Natural killer cell (primary cell): Measurements from ENCODE around the gene STEAP2. TPM values are rescaled to one million over a fixed set of nuclear protein-coding genes. Genes with fewer than 3 reads are reported as not detected.

Experiments used
- ATAC-seq, 3 donors: fragments of 150-1000 bp in 2 of 3; fragments of 200-7000 bp in 1 of 3; cut with Tn5 transposase; 1 replicate in 1 of 3; 2 replicates in 2 of 3; pipeline ENCODE4 v1.10.0; 2021; ENCODE audit warnings: mild to moderate bottlenecking in 2 of 3, moderate library complexity in 2 of 3
- DNase-seq, 2 donors: peaks; one replicate each; pipeline versions ENCODE4 v3.0.0 to v3.0.0-alpha.2; 2013 to 2021; ENCODE audit warnings: mixed read lengths in 1 of 2
- H3K27ac ChIP-seq: one replicate; pipeline ENCODE4 v1.5.1; 2013; ENCODE audit warnings: mild to moderate bottlenecking, low read length
- H3K27me3 ChIP-seq: one replicate; pipeline ENCODE4 v1.6.1; 2013; ENCODE audit warnings: low read length; ENCODE audit not compliant: control insufficient read depth, insufficient read depth
- H3K36me3 ChIP-seq: one replicate; pipeline ENCODE4 v1.6.1; 2013; ENCODE audit warnings: low read length; ENCODE audit not compliant: control insufficient read depth, insufficient read depth
- H3K4me1 ChIP-seq: one replicate; pipeline ENCODE4 v1.6.1; 2013; ENCODE audit warnings: low read length; ENCODE audit not compliant: control insufficient read depth, insufficient read depth
- H3K4me3 ChIP-seq: one replicate; pipeline ENCODE4 v1.5.1; 2013; ENCODE audit warnings: low read length
- H3K9me3 ChIP-seq: one replicate; pipeline ENCODE4 v1.6.1; 2013; ENCODE audit warnings: low read length; ENCODE audit not compliant: control insufficient read depth, insufficient read depth
- H3K27ac Mint-ChIP-seq, 2 donors: one replicate each; pipeline ENCODE4 v1.8.0; 2022; ENCODE audit warnings: mild to moderate bottlenecking in 2 of 2, mixed read lengths in 2 of 2, moderate library complexity in 1 of 2
- H3K27me3 Mint-ChIP-seq, 2 donors: one replicate each; pipeline ENCODE4 v1.8.0; 2022; ENCODE audit warnings: low read depth in 2 of 2, mixed read lengths in 2 of 2
- H3K36me3 Mint-ChIP-seq: one replicate; pipeline ENCODE4 v1.8.0; 2022; ENCODE audit warnings: mixed read lengths
- H3K4me1 Mint-ChIP-seq, 2 donors: one replicate each; pipeline ENCODE4 v1.8.0; 2022; ENCODE audit warnings: mixed read lengths in 2 of 2
- H3K4me3 Mint-ChIP-seq: one replicate; pipeline ENCODE4 v1.8.0; 2022; ENCODE audit warnings: mild to moderate bottlenecking, moderate library complexity, mixed read lengths
- H3K9me3 Mint-ChIP-seq, 2 donors: one replicate each; pipeline ENCODE4 v1.8.0; 2022; ENCODE audit warnings: mixed read lengths in 2 of 2
- CTCF ChIP-seq: fragments of 200-600 bp; IDR thresholded peaks from one replicate; pipeline ENCODE4 v1.8.0; 2022; ENCODE audit warnings: antibody characterized with exemption
- WGBS: methylation state at CpG from one replicate; pipeline ENCODE4 v1.1.7; 2013; ENCODE audit warnings: missing lambda C conversion rate; ENCODE audit not compliant: insufficient coverage; 5-methylcytosine and 5-hydroxymethylcytosine counted together
- intact Hi-C: fragments of 100-400 bp; cut with micrococcal nuclease; formaldehyde crosslinking; loops from one replicate; pipeline ENCODE4 v1.14.2; 2022
- total RNA-seq, 4 donors: library from RNA; stranded (reverse); fragments of 120-200 nt in 1 of 4; gene quantifications; one replicate each; pipeline versions ENCODE4 v1.2.3 to v1.2.4, GENCODE V29; 2013 to 2022

The STEAP2 gene
- total RNA-seq, 3 donors from 2014 or later (not counting 1 experiment from before 2014, with no cell fraction given), result 0.05 to 0.16 TPM; not detected in 1

GRCh38 chr7:90173127-90173844 is 38.3 kb upstream of the STEAP2 start:
- H3K27ac Mint-ChIP-seq, result no peak overlapping the region
- intact Hi-C loops, result no loop called here
- H3K4me3 ChIP-seq, result no peak overlapping the region

DNA sequence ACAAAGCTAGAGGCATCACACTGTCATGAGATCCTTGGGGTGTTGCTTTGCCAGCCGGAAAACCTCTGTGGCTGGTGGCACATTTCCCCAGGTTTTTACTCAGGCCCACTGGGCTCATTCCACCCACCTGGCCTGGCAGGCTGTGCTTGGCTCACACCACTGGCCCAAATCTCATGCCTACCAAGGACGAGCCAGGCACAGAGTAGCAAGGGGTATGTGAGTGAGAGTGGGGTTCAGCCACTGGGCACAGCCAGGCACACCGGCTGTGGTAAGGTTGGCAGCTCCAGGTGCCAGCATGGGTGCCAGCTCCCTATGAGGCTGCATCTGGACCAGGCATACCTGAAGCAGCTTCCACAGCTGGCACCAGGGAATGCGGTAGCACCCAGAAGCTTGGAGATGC is 35.9 kb upstream of the STEAP2 start:
- Mint-ChIP-seq H3K27me3 (peaks cover 6 to 12% of the 10 kb centered on the region in 2 donors), H3K9me3 (no peaks in the 10 kb centered on the region), H3K4me3 (no peak overlapping the region), H3K36me3 (no peaks in the 10 kb centered on the region), H3K4me1 (peaks cover 9 to 10% of the 10 kb centered on the region in 2 donors), H3K27ac (no peak overlapping the region)
- 85% methylated on average over 4 of the region's 4 CpGs for WGBS
- intact Hi-C loops, result no loop called here
- H3K4me3 ChIP-seq, result no peak overlapping the region
- DNase-seq, result no peak
- no peak for ATAC-seq
- TF ChIP-seq CTCF, result no peak
- H3K36me3 ChIP-seq, result no peaks in the 10 kb centered on the region
- no peaks in the 10 kb centered on the region for H3K27me3 ChIP-seq
- H3K9me3 ChIP-seq, result no peaks in the 10 kb centered on the region
- H3K4me1 ChIP-seq, result peaks cover 4% of the 10 kb centered on the region
- no peak overlapping the region for H3K27ac ChIP-seq

More at GRCh38 chr7:90173127-90173844, 38.3 kb upstream of the STEAP2 start:
- H3K36me3 Mint-ChIP-seq, result no peaks in the 10 kb centered on the region
- Histone ChIP-seq H3K27ac (no peak overlapping the region), H3K9me3 (no peaks in the 10 kb centered on the region), H3K4me1 (no peaks in the 10 kb centered on the region), H3K36me3 (no peaks in the 10 kb centered on the region), H3K27me3 (no peaks in the 10 kb centered on the region)
- no peaks in the 10 kb centered on the region for H3K4me1 Mint-ChIP-seq
- ATAC-seq, result no peak
- no peak overlapping the region for H3K4me3 Mint-ChIP-seq
- peaks cover 6 to 16% of the 10 kb centered on the region in 2 donors for H3K27me3 Mint-ChIP-seq
- no peak for TF ChIP-seq CTCF
- 90% methylated on average over 4 of the region's 4 CpGs for WGBS
- peaks cover 0 to 3% of the 10 kb centered on the region in 2 donors for H3K9me3 Mint-ChIP-seq
- DNase-seq, result no peak

DNA sequence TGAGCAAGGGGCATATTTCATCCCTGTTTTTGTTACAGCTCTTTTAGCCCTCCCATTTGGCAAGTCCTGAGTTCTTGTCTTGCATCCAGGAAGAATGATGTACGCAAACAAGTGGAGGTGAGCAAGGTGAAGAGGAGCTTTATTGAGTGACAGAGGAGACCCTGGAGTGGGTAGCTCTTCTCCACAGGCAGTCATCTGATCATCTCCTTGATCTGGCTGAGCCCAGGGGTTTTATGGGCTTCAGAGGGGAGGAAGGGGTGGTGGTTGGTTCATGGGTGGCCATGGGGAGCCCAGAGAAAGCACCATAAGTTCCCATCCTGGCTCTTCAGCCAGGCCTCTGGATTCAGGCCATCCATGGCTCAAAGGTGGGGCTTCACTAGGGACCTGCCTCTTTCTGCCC is 35.3 kb upstream of the STEAP2 start:
- Mint-ChIP-seq H3K4me3 (no peak overlapping the region), H3K9me3 (no peaks in the 10 kb centered on the region), H3K36me3 (no peaks in the 10 kb centered on the region), H3K27me3 (peaks cover under 1 to 7% of the 10 kb centered on the region in 2 donors), H3K27ac (no peak overlapping the region), H3K4me1 (peaks cover 9 to 10% of the 10 kb centered on the region in 2 donors)
- H3K36me3 ChIP-seq, result no peaks in the 10 kb centered on the region
- TF ChIP-seq CTCF, result no peak
- no peak for ATAC-seq
- no peak overlapping the region for H3K27ac ChIP-seq
- intact Hi-C loops, result no loop called here
- DNase-seq, result no peak
- H3K4me3 ChIP-seq, result no peak overlapping the region
- H3K4me1 ChIP-seq, result peaks cover 4% of the 10 kb centered on the region
- WGBS, result 95% methylated on average over 1 of the region's 1 CpG
- H3K9me3 ChIP-seq, result no peaks in the 10 kb centered on the region
- no peaks in the 10 kb centered on the region for H3K27me3 ChIP-seq

- no peak overlapping the region for H3K27ac Mint-ChIP-seq
- no peak for ATAC-seq
Measured at GRCh38 chr7:90178166-90178565, 33.4 kb upstream of the STEAP2 start.

More at GRCh38 chr7:90178166-90178565, 33.4 kb upstream of the STEAP2 start:
- no peak for DNase-seq
- peaks cover 4% of the 10 kb centered on the region for H3K4me1 ChIP-seq
- no peak overlapping the region for H3K4me3 ChIP-seq
- intact Hi-C loops, result no loop called here
- no CpG with 5 or more reads among the region's 2 CpGs for WGBS
- H3K9me3 Mint-ChIP-seq, result no peaks in the 10 kb centered on the region
- H3K36me3 Mint-ChIP-seq, result no peaks in the 10 kb centered on the region
- H3K27me3 Mint-ChIP-seq, result no peaks in the 10 kb centered on the region
- H3K36me3 ChIP-seq, result no peaks in the 10 kb centered on the region
- TF ChIP-seq CTCF, result no peak
- peaks cover 9 to 10% of the 10 kb centered on the region in 2 donors for H3K4me1 Mint-ChIP-seq
- H3K9me3 ChIP-seq, result no peaks in the 10 kb centered on the region
- H3K27ac ChIP-seq, result no peak overlapping the region
- no peak overlapping the region for H3K4me3 Mint-ChIP-seq
- H3K27me3 ChIP-seq, result no peaks in the 10 kb centered on the region
